Ureter (tissue), 1 donor: ENCODE data around the gene DEFB115. TPM values are rescaled to one million over a fixed set of nuclear protein-coding genes. Genes with fewer than 3 reads are reported as not detected.
"Not testable (repeated sequence)": the region's sequence is repeated elsewhere in the genome, so short reads cannot be mapped to it uniquely, and the experiment has no call there.

Experiments used
- DNase-seq: peaks from one replicate; pipeline ENCODE4 v3.0.0-alpha.2; 2020; ENCODE audit warnings: low spot score
- total RNA-seq: library from RNA; stranded (reverse); gene quantifications from one replicate; pipeline ENCODE4 v1.2.4, GENCODE V29; 2023
- donor health status: DM: yes; HTN: yes; CAD: no.

The DEFB115 gene, protein sequence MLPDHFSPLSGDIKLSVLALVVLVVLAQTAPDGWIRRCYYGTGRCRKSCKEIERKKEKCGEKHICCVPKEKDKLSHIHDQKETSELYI
- not detected for total RNA-seq

DNA sequence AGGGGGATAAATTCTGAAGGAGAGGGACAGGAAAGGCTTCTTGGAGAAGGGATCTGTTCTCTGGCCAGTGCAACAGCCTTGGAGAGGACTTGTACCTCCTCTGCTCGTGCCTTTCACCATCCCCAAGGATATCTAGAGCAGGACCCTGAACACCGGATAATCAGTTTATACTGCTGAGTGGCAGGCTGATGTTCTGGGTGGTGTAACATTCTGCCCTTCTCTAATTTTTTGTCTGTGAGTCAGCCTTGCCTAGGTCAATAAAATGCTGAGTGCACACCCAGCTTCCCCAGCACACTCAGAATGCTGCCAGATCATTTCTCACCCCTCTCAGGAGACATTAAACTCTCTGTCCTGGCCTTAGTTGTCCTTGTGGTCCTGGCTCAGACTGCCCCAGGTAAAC lies at the start of gene DEFB115:
Gene DEFB115 (plus strand): TSS at position 301 of the 400 bp plus-strand sequence. CDS start 0 bp downstream, at position 301.
- no peak for DNase-seq

DNA sequence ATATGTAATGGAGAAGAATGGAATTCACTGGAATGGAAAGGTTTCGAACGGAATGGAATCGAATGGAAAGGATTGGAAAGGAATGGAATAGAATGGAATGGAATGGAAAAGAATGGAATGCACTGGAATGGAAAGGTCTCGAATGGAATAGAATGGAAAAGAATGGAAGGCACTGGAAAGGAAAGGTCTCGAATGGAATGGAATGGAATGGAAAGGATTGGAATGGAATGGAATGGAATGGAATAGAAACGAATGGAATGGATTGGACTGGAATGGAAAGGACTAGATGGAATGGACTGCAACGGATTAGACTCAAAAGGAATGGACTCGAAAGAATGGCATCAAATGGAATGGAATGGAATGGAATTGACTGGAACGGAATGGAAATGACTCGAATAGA lies 20.5 kb upstream of the DEFB115 start:
- DNase-seq: no peak

DNA sequence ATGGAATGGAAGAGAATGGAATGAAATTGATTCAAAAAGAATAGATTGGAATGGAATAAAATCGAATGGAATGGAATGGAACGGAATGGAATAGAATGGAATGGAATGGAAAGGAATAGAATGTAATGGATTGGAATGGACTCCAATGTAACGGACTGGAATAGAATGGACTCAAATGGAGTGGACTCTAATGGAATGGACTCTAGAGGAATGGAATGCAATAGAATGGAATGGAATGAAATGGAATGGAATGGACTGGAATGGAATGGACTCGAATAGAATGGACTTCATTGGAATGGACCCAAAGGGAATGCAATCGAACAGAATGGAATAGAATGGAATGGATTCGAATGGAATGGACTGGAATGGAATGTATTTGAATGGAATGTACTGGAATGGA lies 19.7 kb upstream of the DEFB115 start:
- DNase-seq: no peak

DNA sequence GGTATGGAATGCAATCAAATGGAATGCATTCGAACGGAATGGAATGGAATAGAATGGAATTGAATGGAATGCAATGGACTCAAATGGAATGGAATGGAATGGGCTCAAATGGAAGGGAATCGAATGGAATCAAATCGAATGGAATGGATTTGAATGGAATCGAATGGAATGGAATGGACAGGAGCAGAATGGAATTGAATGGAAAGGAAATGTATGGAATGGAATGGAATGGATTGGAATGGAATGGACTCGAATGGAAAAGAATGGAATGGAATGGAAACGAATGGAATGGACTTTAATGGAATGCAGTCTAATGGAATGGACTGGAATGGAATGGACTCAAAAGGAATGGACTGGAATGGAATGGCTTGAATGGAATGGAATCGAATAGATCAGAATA lies 18.3 kb upstream of the DEFB115 start:
- no peak for DNase-seq

DNA sequence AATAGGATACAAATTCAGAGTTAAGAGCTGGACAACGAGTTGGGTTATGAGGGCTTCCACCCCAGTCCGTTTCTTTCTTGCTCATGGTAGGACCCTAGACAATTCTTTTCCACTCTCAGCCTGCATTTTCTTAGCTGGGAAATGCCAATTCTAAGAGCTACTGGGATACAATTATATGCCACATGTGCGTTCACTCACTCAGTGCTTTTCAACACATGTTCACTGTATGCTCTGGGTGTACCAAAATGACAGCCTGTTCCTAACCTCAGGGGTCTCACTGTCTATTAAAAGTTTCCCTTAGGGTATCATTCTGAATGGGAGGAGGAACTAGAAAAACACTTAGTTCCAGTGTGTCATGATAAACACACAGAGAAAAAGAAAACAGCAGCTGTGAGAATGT lies 505 bp upstream of the DEFB115 start:
- DNase-seq: no peak

DNA sequence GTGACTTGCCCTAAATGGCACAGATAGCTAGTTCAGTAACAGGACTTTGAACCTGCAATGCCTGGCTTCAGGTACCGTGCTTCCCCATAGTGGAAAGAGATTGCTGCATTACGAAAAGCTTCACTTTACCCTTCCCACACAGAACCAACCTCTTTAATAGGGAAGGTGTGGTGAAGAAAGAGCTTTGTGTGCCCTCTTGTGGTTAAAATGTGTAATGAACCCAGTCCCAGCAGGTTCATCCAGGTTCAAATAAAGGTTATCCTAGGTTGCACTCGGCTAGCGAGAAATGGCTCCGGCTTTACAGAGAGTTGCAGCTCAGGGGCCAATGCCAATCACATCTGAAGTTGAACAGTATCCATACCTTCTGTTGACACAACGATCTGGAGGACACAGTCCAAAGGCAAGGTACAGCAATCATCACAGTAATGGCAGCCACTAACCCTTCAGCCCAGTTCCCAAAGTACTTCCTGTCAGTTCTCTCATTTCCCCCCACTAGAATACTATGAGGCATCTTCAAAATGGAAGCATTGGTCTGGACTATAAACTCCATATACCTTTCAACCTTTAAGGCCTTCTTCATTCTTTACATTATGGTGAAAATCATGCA lies 3.0 kb downstream of the DEFB115 start:
- no peak for DNase-seq

DNA sequence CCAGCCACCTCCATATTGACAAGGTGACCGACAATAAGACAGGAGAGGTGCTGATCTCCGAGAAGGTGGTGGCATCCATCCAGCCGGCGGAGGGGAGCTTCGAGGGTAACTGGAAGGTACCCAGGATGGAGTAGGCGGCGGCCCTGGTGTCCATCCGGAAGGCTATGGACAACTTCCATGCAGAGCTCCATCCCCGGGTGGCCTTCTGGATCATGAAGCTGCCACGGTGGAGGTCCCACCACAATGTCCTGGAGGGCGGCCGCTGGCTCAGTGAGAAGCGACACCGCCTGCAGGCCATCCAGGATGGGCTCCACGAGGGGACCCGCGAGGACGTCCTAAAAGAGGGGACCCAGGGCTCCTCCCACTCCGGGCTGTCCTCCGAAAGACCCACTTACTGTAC lies 17.0 kb downstream of the DEFB115 start:
- DNase-seq: no peak

DNA sequence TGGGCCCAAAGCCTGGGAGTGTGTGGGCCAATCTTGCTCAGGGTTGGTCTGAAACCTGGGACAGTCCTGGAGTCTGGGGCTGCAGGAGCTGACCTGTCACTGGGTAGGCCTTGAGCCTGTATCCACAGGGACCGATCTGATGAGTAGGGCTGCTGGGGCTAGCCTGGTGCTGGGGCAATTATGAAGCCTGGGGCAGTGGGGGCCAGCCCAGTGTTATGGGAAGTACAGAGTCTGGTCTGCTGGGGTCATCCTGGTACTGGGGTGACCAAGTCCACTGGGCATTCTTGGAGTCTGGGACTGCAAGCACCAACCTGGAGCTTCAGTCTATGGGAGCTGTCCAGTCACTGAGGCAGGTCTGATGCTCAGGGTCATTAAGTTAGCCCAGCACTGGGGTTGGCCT lies 20.7 kb downstream of the DEFB115 start:
- DNase-seq: no peak

DNA sequence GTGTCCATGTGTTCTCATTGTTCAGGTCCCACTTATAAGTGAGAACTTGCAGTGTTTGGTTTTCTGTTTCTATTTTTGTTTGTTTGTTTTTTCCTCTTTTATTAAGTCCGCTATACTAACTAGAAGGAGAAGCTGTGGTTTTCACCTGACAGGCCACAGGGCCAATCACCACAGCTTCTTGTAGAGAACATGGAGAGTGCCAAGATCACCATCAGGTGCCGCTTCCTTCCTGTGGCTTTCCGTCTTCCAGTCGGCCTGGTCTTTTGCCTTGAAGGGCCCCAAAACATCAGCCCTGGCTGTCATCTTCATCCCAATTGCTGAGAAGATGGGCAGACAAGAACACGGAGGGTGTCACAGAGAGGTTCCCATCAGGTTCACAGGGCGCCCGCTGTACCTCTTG lies 27.5 kb downstream of the DEFB115 start:
- not testable (repeated sequence) for DNase-seq

DNA sequence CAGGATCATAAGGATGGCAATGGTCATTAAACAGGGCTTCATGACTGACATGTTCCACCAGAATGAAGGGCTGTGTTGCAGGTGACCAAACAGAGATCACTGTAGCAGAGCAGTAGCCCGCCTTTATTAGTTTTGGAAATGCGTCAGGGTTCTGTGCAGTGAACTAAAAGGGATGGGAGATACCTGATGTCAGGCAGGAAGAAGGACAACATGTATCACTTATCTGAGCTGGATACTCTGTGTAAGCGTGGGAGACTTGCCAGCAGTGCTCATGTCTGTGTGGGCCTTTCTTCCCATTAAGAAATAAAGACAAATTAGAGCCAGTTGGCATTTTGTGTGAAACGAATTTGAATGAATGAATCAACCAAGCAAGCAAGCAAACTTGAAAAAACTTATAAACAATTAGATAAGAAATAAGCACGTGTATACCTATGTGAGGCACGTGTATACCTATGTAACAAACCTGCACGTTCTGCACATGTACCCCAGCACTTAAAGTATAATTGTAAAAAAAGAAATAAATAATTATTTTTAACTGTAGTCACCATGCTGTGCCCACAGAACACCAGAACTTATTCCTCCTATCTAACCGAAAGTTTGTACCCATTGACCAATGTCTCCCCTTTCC lies 51.2 kb downstream of the DEFB115 start, which contains the start of gene DEFB116:
Gene DEFB116 (minus strand): TSS at position 51 of the 628 bp plus-strand sequence. CDS start 0 bp downstream, at position 51.
- DNase-seq: no peak

Other genes with a start within 250 kb of the DEFB115 start
- not detected for gene DEFB116, start 50.9 kb downstream of the DEFB115 start, total RNA-seq
- not detected for gene DEFB118, start 110.9 kb downstream of the DEFB115 start, total RNA-seq
- not detected for gene DEFB119, start 132.9 kb downstream of the DEFB115 start, total RNA-seq
- gene DEFB121, start 148.6 kb downstream of the DEFB115 start, total RNA-seq: not detected
- gene DEFB123, start 183.0 kb downstream of the DEFB115 start, total RNA-seq: not detected
- 3.3 TPM for gene DEFB124, start 217.5 kb downstream of the DEFB115 start, total RNA-seq
- gene REM1, start 217.6 kb downstream of the DEFB115 start, total RNA-seq: 8.6 TPM